K562 (cell line): ENCODE data around the gene CXCR3.

ENCODE experiments used
- BMI1 ChIP-seq: fragments of 150-350 bp; IDR thresholded peaks from 2 replicates; pipeline ENCODE4 v1.6.1; 2014; ENCODE audit warnings: low read length
- CTCF ChIP-seq, 3 experiments: IDR thresholded peaks in 2 of 3; conservative IDR thresholded peaks in 1 of 3; 2 replicates each; pipeline ENCODE4 v1.5.1; 2011 to 2012; ENCODE audit warnings: low read length in 3 of 3, mild to moderate bottlenecking in 3 of 3, control low read depth in 2 of 3, improper control_type of control experiment in 1 of 3, inconsistent platforms in 1 of 3, low read depth in 1 of 3, mixed read lengths in 1 of 3, moderate library complexity in 1 of 3; ENCODE audit not compliant: insufficient read depth in 2 of 3
- LEF1 ChIP-seq: fragments of 450-650 bp; IDR thresholded peaks from 2 replicates; pipeline ENCODE4 v1.6.1; 2016; ENCODE audit warnings: mild to moderate bottlenecking

GRCh38 chrX:71612256-71612655, 6.1 kb downstream of the CXCR3 start:
- TF ChIP-seq BMI1 (no peak), LEF1 (no peak), CTCF (IDR thresholded peaks at IDR 0.05 in 2 of 3, conservative IDR thresholded peaks at IDR 0.05 in 1 of 3; ENCODE audit: insufficient read depth in 2 of 3, low read depth in 1 of 3, low read length in 3 of 3) (no peak)
